NAMALWA (cell line): Measurements from ENCODE around the gene EXOC1.

Experiments used
- DNase-seq: peaks from one replicate; pipeline ENCODE4 v3.0.0-alpha.2; 2015; ENCODE audit warnings: low spot score

EXOC1 gene

DNA sequence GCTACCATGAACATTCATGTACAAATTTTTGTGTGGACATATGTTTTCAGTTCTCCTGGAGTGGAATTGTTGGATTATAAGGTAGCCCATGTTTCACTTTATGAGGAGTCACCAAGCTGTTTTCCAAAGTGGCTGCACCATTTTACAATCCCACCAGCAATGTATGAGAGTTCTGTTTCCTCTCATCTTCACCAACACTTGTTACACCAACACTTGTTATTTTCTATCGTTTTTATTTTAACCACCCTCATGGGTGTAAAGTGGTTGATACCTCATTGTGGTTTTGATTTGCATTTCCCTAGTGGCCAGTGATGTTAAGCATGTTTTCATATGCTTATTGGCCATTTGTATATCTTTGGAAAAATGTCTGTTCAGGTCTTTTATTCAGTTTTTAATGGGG is 4.1 kb downstream of the EXOC1 start:
- no peak for DNase-seq

DNA sequence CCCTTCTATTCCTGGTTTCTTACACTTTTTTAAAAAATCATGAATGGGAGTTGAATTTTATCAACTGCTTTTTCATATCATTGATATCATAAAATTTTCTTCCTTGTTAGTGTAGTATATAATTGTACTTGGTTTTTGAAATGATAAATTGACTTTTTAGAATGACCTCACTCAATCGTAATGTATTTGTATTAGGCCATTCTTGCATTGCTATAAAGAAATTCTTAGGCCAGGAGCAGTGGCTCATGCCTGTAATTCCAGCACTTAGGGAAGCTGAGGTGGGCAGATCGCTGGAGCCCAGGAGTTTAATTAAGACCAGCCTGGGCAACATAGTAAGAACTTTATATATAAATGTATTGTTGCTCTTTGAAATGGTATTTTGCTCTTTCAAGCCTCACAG is 6.3 kb downstream of the EXOC1 start:
- no peak for DNase-seq

GRCh38 chr4:55864577-55865223 is 11.3 kb downstream of the EXOC1 start:
- no peak for DNase-seq

- no peak for DNase-seq
Measured at GRCh38 chr4:55865228-55865806, 11.9 kb downstream of the EXOC1 start.

DNA sequence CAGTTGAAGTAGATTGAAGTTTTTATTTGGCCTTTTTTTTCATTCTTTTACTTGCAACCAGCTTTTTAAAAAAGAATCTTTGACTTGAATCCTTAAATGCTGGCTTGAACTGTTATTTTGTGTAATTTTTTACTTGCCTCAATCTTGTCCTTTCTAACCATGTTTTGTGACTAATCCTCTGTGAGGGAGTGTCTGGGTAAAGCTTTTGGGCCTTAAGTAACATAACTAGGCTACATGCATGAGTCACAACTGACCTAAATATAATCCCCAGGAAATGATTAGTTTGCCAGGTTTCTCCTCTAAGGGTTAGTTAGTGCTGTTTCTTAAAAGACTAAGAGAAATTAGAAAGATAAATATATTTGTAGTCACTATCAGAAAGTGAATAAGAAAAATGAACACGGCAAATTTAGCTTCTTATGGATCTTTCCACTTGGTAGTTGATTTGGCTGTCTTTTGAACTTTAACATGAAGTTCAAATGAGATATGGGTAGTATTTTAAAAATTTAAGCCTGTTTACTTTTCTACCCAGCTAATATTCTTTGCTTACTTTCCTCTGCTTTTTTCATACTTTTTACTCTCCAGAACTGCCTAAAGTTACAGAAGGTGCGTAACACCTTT is 13.0 kb downstream of the EXOC1 start:
- peak; percentile 57 for DNase-seq

DNA sequence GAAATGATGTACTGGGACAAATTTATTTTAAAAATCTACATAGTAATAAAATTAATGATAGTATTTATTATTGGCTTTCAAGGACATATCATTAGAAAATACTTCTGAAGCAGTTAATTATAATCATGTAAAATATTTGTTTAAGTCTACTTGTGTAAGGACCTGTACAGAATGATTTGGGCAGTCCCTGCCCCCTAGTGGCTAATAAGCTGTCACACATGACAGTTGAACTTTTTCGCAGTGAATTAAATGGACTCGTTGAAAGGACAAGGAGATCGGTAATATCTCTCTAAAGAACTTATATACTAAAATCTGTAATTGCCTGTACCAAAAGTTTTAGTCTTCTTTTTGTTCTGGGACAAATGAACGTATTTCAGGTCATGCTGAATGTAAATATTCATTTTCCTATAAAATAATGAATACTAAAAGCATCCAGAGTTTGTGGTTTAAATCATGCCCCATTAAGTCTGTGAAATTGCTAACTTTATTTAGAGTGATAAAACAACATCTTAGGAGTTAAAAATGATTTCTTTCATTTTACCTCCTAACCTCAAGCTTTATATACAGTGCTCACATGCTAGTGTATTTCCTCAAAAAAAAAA is 13.6 kb downstream of the EXOC1 start:
- DNase-seq: peak; percentile 83

DNA sequence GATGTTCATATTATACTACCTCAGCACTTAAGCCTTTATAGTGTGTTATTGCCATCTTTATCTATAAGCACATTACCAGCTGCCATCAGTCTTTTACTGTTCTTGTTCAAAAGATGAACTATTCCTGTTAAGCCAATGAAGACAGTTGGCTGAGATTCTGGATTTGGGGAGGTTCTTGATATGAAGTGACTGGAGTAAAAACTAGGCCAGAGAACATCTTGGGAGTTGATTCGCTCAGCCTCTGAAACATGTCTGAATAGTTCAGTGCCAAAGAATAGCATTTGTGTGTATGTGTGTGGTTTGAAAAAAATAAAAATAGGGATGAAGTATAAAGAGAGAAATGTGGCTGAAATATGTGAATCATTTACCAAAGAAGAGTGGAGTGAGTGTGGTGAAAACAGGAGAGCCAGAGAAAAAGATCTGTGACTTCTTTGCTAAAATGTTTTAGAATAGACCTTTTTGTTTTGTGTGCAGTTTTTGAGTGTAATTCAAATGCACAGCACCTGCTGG is 15.2 kb downstream of the EXOC1 start:
- DNase-seq: no peak

DNA sequence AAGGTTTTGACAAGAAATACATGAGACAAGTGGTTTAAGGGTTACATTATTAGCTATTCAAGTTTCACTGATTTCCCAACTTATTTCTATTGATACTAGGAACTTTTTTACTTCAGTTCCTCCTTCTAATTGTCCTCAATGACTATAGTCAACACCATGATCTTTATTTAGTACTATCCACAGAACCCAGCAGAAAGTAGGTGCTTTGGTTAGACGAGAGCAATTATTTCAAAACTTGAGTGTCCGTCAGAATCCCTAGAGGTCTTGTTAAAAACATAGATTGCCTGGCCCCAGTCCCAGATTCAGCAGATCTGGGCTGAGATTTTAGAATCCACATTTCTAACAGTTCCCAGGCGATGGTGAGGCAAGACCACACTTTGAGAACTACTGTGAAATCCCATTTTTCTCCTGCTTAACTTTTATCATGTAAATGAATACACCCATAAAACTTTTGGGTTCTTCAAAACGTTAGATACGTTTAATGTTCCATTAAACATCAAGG is 17.9 kb downstream of the EXOC1 start:
- no peak for DNase-seq

GRCh38 chr4:55874831-55875230 is 21.4 kb downstream of the EXOC1 start:
- no peak for DNase-seq

GRCh38 chr4:55876387-55876786 is 22.9 kb downstream of the EXOC1 start:
- peak; percentile 39 for DNase-seq

DNA sequence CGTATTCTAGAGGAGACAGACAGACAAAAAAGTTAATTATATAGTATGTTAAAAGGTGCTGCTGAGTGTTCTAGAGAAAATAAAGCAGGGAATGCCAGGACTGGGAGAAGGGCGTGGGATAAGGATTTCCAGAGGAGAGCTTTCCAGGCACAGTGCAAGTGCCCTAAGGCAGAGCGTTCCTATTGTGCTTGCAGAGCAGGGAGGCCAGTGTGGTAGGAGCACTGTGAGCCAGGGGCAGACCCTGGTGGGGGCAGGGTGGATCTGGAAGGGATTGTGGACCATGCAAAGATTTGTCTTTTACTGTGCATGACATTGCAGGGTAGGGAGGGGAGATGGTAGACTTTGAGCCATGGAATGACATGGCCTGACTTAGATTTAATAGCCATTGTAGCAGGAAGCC is 25.8 kb downstream of the EXOC1 start:
- no peak for DNase-seq

- no peak for DNase-seq
Measured at GRCh38 chr4:55880652-55881280, 27.3 kb downstream of the EXOC1 start.

DNA sequence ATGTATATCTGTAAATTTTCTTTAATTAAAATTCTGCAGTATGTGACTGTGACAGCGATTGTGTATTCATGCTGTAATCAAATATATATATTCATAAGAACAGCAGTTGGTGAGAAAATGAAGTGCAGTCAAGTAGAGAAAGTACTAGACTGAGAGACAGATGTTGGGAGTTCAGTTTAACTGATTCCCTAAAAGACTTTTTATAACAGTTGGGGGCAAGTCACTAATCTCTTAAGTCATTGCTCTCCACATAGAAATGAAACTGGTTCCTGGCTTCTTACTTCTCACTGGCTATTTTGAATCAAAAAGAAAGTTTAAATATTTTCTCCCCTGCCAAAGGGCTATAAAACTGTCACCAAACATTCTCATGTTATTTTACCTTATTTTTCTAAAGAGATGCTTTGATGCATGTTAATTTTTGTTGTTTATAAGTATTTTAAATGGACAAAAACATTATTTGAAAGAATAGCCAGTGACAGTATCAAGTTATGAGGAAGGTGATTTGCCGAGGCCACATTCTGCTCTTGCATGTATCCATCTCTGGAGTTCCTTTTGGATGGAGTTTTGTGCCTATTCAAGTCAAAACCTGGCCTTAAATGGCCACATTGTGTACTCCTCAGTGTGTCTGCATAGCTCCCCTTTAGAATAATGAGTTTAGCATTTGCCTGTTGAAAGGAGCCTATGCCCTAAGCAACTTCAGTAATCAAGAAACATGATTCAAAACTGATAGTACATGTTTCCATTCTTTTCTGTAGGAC is 30.8 kb downstream of the EXOC1 start:
- peak; percentile 64 for DNase-seq

DNA sequence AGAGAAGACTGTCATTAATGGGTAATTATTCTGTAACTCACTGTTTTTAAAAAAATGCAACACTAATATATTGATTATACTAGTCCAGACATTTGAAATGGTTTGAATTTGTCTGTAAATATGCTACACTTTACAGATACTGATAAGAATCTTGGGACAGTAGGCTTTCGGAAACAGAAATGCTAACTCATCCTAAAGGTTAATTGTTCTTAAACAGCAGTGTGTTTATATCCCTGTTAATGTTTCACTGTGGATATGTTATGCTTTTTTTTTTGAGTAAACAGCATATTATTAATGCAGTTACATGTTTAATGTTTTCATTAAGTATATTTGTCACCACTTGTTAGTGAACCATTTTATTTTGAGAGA is 31.4 kb downstream of the EXOC1 start:
- no peak for DNase-seq

GRCh38 chr4:55887594-55887993 is 34.1 kb downstream of the EXOC1 start:
- DNase-seq: peak; percentile 47

DNA sequence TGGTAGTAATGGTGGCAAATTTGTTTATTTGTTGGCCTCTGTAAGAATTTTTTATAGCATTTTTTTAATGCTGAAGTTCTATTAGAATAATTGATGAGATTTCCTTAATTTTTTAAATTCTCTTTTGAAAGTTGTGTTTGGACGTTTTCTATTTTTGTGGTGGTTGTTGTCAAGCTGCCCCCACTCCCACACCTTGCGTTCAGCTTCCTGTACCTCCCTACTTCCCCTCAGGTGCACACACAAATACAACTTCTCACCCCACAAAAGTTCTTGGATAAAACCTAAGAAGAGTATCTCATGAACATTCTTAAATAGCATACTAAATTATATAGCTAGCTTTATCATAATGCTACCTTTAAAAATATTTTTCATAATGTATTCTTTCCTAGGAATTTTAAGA is 38.7 kb downstream of the EXOC1 start:
- no peak for DNase-seq

DNA sequence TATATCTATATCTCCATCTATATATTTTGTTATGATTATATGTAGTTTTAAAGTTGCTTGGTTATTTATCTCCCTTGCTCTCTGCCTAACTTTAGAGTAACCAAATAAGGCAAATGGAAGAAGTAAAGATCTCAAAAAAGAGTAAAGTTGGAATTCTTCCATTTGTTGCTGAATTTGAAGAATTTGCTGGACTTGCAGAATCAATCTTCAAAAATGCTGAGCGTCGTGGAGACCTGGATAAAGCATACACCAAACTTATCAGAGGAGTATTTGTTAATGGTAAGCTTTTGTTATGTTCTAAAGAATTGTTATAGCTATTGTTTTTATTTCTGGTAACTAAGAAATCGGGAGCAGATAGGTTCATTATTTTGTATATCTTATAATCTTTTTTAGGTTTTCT is 43.2 kb downstream of the EXOC1 start:
- DNase-seq: no peak

GRCh38 chr4:55902677-55903076 is 49.2 kb downstream of the EXOC1 start:
- no peak for DNase-seq

DNA sequence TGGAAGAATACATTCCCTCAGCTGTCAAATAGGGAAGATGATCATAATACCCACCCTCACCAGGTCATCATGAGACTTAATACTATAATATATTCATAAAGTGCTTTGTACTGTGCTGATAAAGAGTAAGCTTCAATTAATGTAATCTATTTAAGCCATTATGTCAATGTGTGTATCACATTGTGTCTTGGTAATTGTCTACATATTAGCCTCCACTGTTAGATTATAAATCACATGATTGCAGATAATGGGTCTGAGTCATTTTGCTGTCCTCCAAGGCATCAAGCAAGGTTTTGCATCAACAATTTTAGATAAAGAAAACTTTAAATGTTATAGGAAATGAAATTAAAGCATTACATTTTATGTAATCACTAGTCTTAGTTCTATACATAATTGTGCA is 50.1 kb downstream of the EXOC1 start:
- DNase-seq: no peak

GRCh38 chr4:55904576-55904975 is 51.1 kb downstream of the EXOC1 start:
- DNase-seq: no peak

- DNase-seq: no peak
Measured at GRCh38 chr4:55906323-55906722, 52.9 kb downstream of the EXOC1 start.

DNA sequence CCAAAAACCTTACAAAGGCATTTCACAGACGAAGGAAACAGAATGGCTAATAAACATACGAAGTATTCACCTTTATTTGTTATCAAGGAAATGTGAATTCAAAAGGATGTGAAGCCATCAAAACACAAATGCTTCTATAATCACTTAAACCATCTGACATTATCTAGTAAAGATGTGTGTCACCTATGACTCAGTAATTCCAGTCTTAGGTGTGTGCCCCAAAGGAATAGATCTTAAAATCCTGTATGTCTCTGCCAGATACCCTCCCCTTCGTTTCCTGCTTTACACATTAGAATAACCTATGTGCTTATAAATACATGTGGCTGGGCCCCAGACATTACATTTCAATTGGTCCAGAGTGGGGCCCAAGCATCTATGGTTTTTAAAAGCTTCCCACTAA is 53.5 kb downstream of the EXOC1 start:
- DNase-seq: no peak
